GM21786 (cell line): Measurements from ENCODE around the gene NLK.
"Not testable (repeated sequence)": the region's sequence is repeated elsewhere in the genome, so short reads cannot be mapped to it uniquely, and the experiment has no call there.

Experiments
- ATAC-seq: cut with Tn5 transposase; IDR thresholded peaks from one replicate; pipeline ENCODE4 v1.9.1; 2021; ENCODE audit not compliant: unreplicated experiment

The NLK gene

DNA sequence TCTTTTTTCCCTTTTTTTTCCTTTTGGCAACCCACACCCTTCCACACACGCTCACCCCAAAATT is at the start of gene NLK:
TSS of gene NLK (plus strand) at position 21 of the 64 bp plus-strand sequence. CDS start 197 bp downstream, outside the sequence.
- no peak for ATAC-seq

DNA sequence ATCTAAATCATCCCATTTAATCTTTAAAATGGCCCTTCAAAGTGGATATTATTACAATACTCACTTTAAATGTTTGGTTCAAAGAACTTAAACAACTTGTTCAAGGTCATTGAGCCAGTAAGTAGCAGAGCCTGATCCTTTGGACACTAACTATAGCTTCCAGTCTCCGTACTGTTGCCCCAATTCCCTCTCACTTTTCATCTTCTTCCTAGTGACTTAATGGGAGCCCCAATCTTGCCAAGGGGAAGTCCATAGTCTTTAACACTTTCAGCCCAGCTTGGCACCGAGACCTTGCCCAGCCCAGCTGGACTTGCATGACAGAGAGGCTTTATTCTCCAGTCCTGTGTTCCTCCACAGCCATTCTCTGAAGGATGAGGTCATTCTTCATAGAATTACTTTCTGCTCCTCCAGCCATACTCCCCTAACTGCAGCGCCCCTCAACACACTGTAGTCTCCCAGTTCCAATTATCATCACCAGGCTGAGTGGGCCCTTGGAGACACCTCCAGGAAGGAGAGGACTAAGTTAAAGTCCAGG is 49.2 kb upstream of the NLK start:
- no peak for ATAC-seq

DNA sequence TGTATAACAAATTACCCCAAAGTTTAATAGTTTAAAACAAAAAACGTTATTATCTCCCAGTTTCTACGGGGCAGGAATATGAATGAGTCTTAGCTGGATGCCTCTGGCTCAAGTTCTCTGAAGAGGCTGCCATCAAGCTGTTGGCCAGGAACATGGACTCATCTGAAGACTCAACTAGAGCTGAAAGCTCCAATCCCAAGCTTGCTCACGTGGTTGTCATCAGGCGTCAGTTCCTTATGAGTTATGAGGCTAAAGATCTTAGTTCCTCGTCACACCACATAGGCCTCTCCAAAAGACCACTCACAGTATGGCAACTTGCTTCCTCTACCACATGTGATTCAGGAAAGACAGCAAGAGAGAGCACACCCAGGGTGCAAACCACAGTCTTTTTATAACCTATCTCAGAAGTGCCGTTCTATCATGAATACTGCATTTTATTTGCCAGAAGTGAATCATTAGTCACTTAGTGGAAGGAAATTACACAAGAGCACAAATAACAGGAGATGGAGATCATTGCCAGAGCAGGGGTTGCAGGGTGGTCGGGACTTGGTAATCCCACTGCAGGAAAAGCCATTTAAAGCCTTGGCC is 48.7 kb upstream of the NLK start:
- no peak for ATAC-seq

DNA sequence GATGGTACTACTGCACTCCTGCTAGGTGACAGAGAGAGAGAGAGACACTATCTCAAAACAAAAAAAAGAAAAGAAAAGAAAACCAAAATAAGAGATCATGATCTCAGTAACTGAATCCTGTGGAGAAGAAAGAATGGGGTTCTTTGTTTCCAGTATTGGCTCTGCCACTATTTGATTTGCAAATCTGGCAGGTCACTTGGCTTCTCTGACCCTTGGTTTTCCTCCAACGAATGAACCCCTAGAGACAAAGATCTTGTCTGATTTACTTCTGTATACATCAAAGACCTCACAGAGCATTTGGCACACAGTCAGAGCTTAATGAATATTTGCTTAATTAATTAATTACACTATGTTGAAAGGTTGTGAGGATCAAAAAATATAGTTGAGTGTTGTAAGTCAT is 47.9 kb upstream of the NLK start:
- ATAC-seq: no peak

GRCh38 chr17:27995554-27995953 is 46.9 kb upstream of the NLK start:
- no peak for ATAC-seq

- ATAC-seq: no peak
These were observed 46.1 kb upstream of the NLK start for GRCh38 chr17:27996202-27997043.

DNA sequence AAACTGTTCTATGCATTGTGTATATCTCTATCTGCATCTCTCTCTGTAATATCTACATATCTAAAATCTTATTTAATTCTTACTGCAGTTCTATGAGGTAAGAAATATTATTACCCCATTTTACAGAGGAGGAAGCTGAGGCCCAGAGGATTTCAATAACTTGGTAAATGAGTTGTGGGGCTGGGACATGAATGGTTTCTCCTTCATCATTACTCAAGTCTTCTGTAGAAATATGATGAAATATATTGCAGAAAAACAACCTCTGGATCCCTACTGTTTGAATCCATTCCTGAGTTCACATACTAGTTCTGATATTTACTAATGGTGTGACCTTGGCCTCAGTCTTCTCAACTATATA is 45.5 kb upstream of the NLK start:
- ATAC-seq: no peak

- no peak for ATAC-seq
These were observed 45.0 kb upstream of the NLK start for GRCh38 chr17:27997522-27997921.

GRCh38 chr17:28001149-28001548 is 41.3 kb upstream of the NLK start:
- ATAC-seq: no peak

GRCh38 chr17:28004344-28004743 is 38.1 kb upstream of the NLK start:
- no peak for ATAC-seq

DNA sequence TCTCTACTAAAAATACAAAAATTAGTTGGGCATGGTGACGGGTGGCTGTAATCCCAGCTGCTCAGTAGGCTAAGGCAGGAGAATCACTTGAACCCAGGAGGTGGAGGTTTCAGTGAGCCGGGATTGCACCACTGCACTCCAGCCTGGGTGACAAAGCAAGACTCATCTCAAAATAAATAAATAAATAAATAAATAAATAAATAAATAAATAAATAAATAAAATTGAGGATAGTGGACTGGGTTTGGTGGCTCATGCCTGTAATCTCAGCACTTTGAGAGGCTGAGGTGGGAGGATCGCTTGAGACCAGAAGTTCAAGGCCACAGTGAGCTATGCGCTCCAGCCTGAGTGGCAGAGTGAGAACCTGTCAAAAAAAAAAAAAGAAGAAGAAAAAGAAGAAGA is 34.6 kb upstream of the NLK start:
- ATAC-seq: not testable (repeated sequence)

DNA sequence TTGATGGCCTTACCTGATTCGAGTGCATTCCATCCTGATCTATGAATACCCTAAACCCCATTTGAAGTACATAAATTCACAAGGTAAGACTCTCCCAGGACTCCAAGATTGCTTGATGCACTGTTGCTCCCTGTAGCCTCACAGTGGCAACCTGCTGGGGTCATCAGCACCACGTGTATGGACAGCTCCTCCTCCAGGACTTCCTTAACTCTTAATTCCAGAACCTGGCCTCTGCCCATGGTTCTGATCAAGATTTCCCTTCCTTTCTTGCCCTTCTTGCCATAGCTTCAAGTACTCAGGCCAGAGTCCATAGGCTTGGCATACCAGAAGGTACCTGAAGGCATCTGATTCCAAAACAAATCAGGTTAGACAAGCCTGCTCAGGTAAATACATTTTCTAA is 34.0 kb upstream of the NLK start:
- no peak for ATAC-seq

DNA sequence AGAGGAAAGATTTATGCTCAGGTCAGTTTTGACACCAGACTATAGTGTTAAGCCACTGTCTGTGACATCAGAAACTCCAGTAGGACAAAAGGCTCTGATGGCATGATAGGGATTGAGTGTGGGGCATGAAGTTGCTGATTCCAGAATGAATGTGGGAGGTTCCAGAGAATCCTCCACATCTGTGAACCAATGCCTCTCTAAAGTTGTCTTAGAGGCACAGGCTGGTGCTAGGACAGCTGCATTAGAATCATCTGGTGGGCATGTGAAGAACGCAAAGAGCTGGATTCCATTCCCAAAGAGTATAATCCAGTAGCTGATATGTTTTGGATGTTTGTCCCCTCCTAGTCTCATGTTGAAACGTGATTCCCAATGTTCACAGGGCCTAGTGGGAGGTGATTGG is 32.1 kb upstream of the NLK start:
- ATAC-seq: no peak

- no peak for ATAC-seq
These were observed 23.9 kb upstream of the NLK start for GRCh38 chr17:28018439-28019070.

- no peak for ATAC-seq
These were observed 22.0 kb upstream of the NLK start for GRCh38 chr17:28020515-28020914.

DNA sequence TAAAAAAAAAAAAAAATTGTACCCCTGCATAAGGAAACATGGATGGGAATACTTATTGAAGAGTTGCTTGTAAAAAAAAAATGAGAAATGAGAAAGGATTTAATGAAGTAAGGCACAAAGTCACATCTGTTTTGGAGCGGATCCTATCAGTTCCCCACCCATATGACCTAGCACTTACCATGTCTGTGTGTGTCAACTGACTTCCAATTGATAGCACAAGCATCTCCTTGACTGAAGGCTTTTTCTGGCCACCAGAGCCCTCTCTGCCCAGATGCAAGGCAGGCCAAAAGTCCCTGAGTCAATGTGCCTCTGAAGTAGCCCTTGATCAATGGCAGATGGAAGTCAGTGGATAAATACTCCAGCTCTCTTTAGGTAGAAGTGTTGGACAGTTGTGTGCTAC is 13.4 kb upstream of the NLK start:
- no peak for ATAC-seq

GRCh38 chr17:28030386-28030785 is 12.1 kb upstream of the NLK start:
- no peak for ATAC-seq

- no peak for ATAC-seq
These were observed 11.3 kb upstream of the NLK start for GRCh38 chr17:28031174-28031573.

DNA sequence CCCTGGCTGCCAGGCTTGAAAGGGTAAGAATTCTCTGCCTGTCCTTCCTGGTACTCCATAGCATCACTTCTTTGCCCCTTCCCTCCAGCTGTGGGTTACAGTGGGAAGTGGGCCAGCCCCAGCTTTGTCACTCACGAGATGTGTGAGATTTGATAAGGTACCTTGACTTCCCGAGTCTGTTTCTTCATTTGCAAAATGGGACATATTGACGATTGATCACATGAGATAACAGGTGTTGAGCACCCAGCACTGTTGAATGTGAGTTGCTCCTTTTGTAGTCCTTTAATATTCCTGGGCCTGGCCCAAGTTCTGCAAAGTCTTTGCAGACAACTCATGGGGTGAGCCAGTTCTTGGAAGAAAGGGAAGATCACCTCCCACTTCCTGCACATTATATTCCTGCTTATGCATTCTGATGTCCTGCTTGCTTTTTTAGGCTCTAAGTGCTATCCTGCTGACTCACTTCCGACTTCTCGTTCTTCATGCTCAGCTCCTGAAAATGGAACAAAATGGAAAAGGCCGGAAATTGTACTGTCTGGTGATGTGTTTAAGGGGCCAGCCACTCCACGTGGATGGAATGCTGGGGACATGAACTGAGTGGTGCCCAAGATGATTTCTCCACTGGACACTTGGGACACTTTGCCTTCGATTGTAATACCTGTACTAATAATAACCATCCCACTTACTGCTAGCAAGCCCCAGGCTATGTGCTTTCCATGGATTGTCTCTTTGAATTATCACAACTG is 8.3 kb upstream of the NLK start:
- ATAC-seq: no peak

DNA sequence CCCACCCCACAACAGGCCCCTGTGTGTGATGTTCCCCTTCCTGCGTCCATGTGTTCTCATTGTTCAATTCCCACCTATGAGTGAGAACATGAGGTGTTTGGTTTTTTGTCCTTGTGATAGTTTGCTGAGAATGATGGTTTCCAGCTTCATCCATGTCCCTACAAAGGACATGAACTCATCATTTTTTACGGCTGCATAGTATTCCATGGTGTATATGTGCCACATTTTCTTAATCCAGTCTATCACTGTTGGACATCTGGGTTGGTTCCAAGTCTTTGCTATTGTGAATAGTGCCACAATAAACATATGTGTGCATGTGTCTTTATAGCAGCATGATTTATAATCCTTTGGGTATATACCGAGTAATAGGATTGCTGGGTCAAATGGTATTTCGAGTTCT is 7.0 kb upstream of the NLK start:
- ATAC-seq: not testable (repeated sequence)

DNA sequence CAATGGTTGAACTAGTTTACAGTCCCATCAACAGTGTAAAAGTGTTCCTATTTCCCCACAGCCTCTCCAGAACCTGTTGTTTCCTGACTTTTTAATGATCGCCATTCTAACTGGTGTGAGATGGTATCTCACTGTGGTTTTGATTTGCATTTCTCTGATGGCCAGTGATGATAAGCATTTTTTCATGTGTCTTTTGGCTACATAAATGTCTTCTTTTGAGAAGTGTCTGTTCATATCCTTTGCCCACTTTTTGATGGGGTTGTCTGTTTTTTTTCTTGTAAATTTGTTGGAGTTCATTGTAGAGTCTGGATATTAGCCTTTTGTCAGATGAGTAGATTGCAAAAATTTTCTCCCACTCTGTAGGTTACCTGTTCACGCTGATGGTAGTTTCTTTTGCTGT is 6.6 kb upstream of the NLK start:
- not testable (repeated sequence) for ATAC-seq

- no peak for ATAC-seq
These were observed 3.7 kb upstream of the NLK start for GRCh38 chr17:28038802-28039201.
